CD4-positive, alpha-beta T cell (primary cell): Measurements from ENCODE around the gene EVA1B. TPM values are rescaled to one million over a fixed set of nuclear protein-coding genes. Genes with fewer than 3 reads are reported as not detected.

ENCODE experiments used
- ATAC-seq: fragments of 200-7000 bp; cut with Tn5 transposase; one replicate; pipeline ENCODE4 v1.10.0; 2022; ENCODE audit warnings: mild to moderate bottlenecking; ENCODE audit not compliant: poor library complexity
- CTCF ChIA-PET: fragments of 350-600 bp; sonication (Branson Sonifier 250); formaldehyde crosslinking; loops from one replicate; lab custom pipeline; 2021; ENCODE audit warnings: antibody characterized with exemption, inconsistent platforms; lab: Charles Lee
- POLR2A ChIA-PET: fragments of 350-600 bp; sonication (Branson Sonifier 250); formaldehyde crosslinking; loops from one replicate; lab custom pipeline; 2021; ENCODE audit warnings: antibody characterized with exemption, inconsistent platforms; lab: Charles Lee
- DNase-seq, 14 experiments: peaks; one replicate each; pipeline ENCODE4 v3.0.0-alpha.2; 2013 to 2020; ENCODE audit warnings: mixed read lengths in 2 of 14
- H3K27ac ChIP-seq, 2 donors: one replicate each; pipeline versions ENCODE4 v1.5.1 to v1.7.0; 2013; ENCODE audit warnings: low read length in 2 of 2, low read depth in 1 of 2, mild to moderate bottlenecking in 1 of 2
- H3K27me3 ChIP-seq, 2 experiments: 1 replicate in 1 of 2; 2 replicates in 1 of 2; pipeline versions ENCODE4 v1.6.1 to v1.7.0; 2013; ENCODE audit warnings: low read length in 2 of 2, control low read depth in 1 of 2, mild to moderate bottlenecking in 1 of 2, moderate library complexity in 1 of 2; ENCODE audit not compliant: insufficient read depth in 2 of 2, control insufficient read depth in 1 of 2
- H3K36me3 ChIP-seq: one replicate; pipeline ENCODE4 v1.6.1; 2013; ENCODE audit warnings: low read length, control low read depth; ENCODE audit not compliant: insufficient read depth
- H3K4me1 ChIP-seq: one replicate; pipeline ENCODE4 v1.6.1; 2013; ENCODE audit warnings: low read length, control low read depth; ENCODE audit not compliant: insufficient read depth
- H3K4me3 ChIP-seq: one replicate; pipeline ENCODE4 v1.5.1; 2013; ENCODE audit warnings: mild to moderate bottlenecking, low read length, moderate library complexity
- H3K9me3 ChIP-seq, 2 experiments: 1 replicate in 1 of 2; 2 replicates in 1 of 2; pipeline versions ENCODE4 v1.6.1 to v1.7.0; 2013; ENCODE audit warnings: low read length in 2 of 2, mild to moderate bottlenecking in 2 of 2, control low read depth in 1 of 2, moderate library complexity in 1 of 2; ENCODE audit not compliant: control insufficient read depth in 1 of 2, insufficient read depth in 1 of 2
- H3K27ac Mint-ChIP-seq: one replicate; pipeline ENCODE4 v1.8.0; 2020; ENCODE audit warnings: mixed read lengths
- H3K27me3 Mint-ChIP-seq: one replicate; pipeline ENCODE4 v1.8.0; 2021; ENCODE audit warnings: mixed read lengths
- H3K36me3 Mint-ChIP-seq: one replicate; pipeline ENCODE4 v1.8.0; 2021; ENCODE audit warnings: low read depth, mixed read lengths
- H3K4me1 Mint-ChIP-seq: one replicate; pipeline ENCODE4 v1.8.0; 2021; ENCODE audit warnings: low read depth, mixed read lengths
- H3K4me3 Mint-ChIP-seq: one replicate; pipeline ENCODE4 v1.8.0; 2020; ENCODE audit warnings: mild to moderate bottlenecking, mixed read lengths
- H3K9me3 Mint-ChIP-seq: one replicate; pipeline ENCODE4 v1.8.0; 2020; ENCODE audit warnings: mixed read lengths
- intact Hi-C, 2 experiments: fragments of 100-400 bp; cut with DNase I in 1 of 2; cut with micrococcal nuclease in 1 of 2; formaldehyde crosslinking; loops; one replicate each; pipeline versions ENCODE4 v1.15.1 to v1.9.0; 2023 to 2025; cut with DNase I, micrococcal nuclease
- total RNA-seq, 174 experiments: library from RNA in 2 of 174; stranded (reverse) in 2 of 174; gene quantifications; one replicate each; pipeline ENCODE4 v1.2.3 and lab custom pipeline; 2021 to 2026
- TF ChIP-seq, protein P1 (sequence below): fragments of 200-600 bp; IDR thresholded peaks from one replicate; pipeline ENCODE4 v1.8.0; 2022; ENCODE audit warnings: antibody characterized with exemption, mild to moderate bottlenecking

The EVA1B gene
- total RNA-seq, 2 experiments from 2014 or later, result 1.5 to 1.8 TPM

DNA sequence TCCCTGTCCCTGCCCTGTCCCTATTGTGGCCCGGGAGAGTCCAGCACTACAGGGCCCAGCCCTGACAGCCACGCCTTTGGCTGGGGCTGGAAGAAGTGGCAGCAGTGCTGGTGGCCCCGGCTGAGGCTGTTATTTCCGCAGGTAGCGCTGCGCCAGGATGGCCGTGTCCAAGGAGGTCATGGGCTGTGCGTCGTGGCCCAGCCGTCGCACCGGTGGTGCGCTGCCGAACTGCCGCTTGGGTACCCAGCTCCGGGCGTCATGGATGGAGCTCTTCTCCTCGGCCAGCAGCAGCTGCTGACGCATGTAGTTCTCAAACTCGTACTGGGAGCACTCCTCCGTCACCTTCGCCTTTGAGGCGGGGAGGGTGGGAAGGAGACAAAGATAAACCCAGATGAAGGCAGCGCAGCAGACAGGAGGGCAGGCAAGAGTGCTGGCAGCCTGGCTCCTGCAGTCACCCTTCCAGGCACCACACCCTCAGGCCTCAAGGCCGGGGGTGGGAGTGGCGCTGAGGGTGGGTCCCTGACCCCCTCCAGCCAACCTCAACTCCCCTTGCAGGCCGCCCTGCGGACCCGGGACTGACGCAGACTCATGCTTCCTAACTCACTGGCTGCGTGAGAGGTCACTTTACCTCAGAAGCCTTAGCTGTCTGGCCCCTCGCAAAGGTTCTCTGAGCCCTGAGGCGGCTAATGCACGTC is 18.3 kb upstream of the EVA1B start:
- no peaks in the 10 kb centered on the region for H3K9me3 ChIP-seq
- H3K27me3 Mint-ChIP-seq, result no peaks in the 10 kb centered on the region
- H3K27ac ChIP-seq, result no peak overlapping the region
- H3K4me3 ChIP-seq, result no peak overlapping the region
- CTCF ChIA-PET, result interaction anchor here (0.8 to 2.1 kb wide), 15 partner anchors 9 to 192 kb away, joined by 3 to 43 read pairs (median 6); partner anchors contain the start of genes SH3D21 and TRAPPC3
- H3K4me3 Mint-ChIP-seq, result no peak overlapping the region
- H3K27ac Mint-ChIP-seq, result no peak overlapping the region
- H3K36me3 Mint-ChIP-seq, result peaks cover 57% of the 10 kb centered on the region
- POLR2A ChIA-PET, result interaction anchor here (0.7 to 2.9 kb wide), 5 partner anchors 9 to 56 kb away, joined by 4 to 28 read pairs (median 5); partner anchors contain the start of genes LSM10 and STK40
- intact Hi-C loops, result loop anchor here (1.0 to 5.0 kb wide), 4 partner anchors 28 to 80 kb away; no protein-coding TSS in a partner anchor
- H3K27me3 ChIP-seq, result no peaks in the 10 kb centered on the region
- H3K9me3 Mint-ChIP-seq, result no peaks in the 10 kb centered on the region
- no peak for DNase-seq
- H3K36me3 ChIP-seq, result peaks cover 62% of the 10 kb centered on the region
- no peak for ATAC-seq
- H3K4me1 ChIP-seq, result peaks cover 26% of the 10 kb centered on the region
- TF ChIP-seq, protein P1, sequence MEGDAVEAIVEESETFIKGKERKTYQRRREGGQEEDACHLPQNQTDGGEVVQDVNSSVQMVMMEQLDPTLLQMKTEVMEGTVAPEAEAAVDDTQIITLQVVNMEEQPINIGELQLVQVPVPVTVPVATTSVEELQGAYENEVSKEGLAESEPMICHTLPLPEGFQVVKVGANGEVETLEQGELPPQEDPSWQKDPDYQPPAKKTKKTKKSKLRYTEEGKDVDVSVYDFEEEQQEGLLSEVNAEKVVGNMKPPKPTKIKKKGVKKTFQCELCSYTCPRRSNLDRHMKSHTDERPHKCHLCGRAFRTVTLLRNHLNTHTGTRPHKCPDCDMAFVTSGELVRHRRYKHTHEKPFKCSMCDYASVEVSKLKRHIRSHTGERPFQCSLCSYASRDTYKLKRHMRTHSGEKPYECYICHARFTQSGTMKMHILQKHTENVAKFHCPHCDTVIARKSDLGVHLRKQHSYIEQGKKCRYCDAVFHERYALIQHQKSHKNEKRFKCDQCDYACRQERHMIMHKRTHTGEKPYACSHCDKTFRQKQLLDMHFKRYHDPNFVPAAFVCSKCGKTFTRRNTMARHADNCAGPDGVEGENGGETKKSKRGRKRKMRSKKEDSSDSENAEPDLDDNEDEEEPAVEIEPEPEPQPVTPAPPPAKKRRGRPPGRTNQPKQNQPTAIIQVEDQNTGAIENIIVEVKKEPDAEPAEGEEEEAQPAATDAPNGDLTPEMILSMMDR, result no peak
- peaks cover 19% of the 10 kb centered on the region for H3K4me1 Mint-ChIP-seq

DNA sequence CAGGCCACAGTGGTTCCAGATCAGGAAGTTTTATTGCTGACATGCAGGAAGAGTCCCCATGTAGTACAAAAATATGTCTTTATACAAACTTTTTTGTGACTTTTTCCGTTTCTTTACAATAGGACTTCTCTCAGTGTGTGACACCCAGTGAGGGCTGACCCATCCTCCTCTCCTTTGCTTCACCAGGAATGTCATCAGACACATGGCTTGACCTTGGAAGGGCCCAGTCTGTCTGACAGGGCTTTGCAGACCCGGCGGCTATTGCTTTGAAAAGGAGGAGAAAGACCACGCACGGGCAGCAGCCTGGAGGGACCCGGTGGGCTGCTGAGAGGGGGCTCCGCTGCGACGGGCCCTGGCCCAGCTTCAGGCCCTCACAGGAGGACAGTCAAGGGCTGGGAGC is 16.2 kb upstream of the EVA1B start:
- Mint-ChIP-seq H3K27me3 (no peaks in the 10 kb centered on the region), H3K4me1 (peaks cover 19% of the 10 kb centered on the region)

DNA sequence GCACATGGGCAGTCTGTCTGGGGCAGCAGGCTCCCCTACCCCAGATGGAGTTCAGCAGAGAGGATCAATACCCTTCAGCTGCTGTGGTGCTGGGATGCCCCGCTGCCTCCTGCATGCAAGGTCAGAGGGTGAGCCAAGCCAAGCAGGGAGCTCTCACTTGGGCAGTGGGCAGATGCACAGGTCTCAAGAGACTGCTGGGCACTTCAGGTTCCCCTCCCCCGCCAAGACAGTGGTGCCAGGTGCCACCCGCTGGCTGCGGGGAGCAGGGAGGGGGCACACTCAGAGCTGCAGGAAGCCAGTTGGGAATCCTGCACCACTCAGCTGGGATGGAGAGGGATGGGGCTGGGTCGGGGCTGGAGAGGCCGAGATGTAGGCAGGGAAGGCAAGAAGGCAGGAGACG is 15.8 kb upstream of the EVA1B start:
- no peaks in the 10 kb centered on the region for H3K27me3 Mint-ChIP-seq
- peak overlapping the region in 1 of 2 donors; percentile 0 for H3K27ac ChIP-seq
- ATAC-seq, result no peak
- TF ChIP-seq, protein P1, result no peak
- no peak for DNase-seq
- no peak overlapping the region for H3K27ac Mint-ChIP-seq
- peaks cover 19% of the 10 kb centered on the region for H3K4me1 Mint-ChIP-seq
- intact Hi-C loops, result loop anchor here in 1 of 2 experiments (10.0 kb wide), 1 partner anchor 1454 kb away; no protein-coding TSS in a partner anchor
- ChIA-PET CTCF (no interaction called here), POLR2A (no interaction called here)
- H3K9me3 Mint-ChIP-seq, result no peaks in the 10 kb centered on the region
- no peaks in the 10 kb centered on the region for H3K27me3 ChIP-seq
- H3K36me3 ChIP-seq, result peaks cover 39% of the 10 kb centered on the region
- H3K4me1 ChIP-seq, result peaks cover 26% of the 10 kb centered on the region
- H3K4me3 Mint-ChIP-seq, result no peak overlapping the region
- no peak overlapping the region for H3K4me3 ChIP-seq
- peaks cover 35% of the 10 kb centered on the region for H3K36me3 Mint-ChIP-seq
- H3K9me3 ChIP-seq, result no peaks in the 10 kb centered on the region

More for the DNA sequence above, 16.2 kb upstream of the EVA1B start:
- H3K27ac ChIP-seq, result no peak overlapping the region
- DNase-seq (no peak), ATAC-seq (no peak)
- H3K9me3 ChIP-seq, result no peaks in the 10 kb centered on the region
- TF ChIP-seq, protein P1, result no peak
- ChIA-PET POLR2A (no interaction called here), CTCF (no interaction called here)
- Mint-ChIP-seq H3K4me3 (no peak overlapping the region), H3K27ac (no peak overlapping the region), H3K9me3 (no peaks in the 10 kb centered on the region), H3K36me3 (peaks cover 39% of the 10 kb centered on the region)
- H3K4me1 ChIP-seq, result peaks cover 26% of the 10 kb centered on the region
- H3K27me3 ChIP-seq, result no peaks in the 10 kb centered on the region
- intact Hi-C loops, result loop anchor here in 1 of 2 experiments (5.0 to 10.0 kb wide), 2 partner anchors 43 to 1455 kb away; no protein-coding TSS in a partner anchor
- H3K36me3 ChIP-seq, result peaks cover 43% of the 10 kb centered on the region
- H3K4me3 ChIP-seq, result no peak overlapping the region
